Ureter (tissue), 1 donor: ENCODE measurements around the gene YPEL5. TPM values are rescaled to one million over a fixed set of nuclear protein-coding genes. Genes with fewer than 3 reads are reported as not detected.
"Not testable (repeated sequence)": the region's sequence is repeated elsewhere in the genome, so short reads cannot be mapped to it uniquely, and the experiment has no call there.

Experiments
- DNase-seq: peaks from one replicate; pipeline ENCODE4 v3.0.0-alpha.2; 2020; ENCODE audit warnings: low spot score
- total RNA-seq: library from RNA; stranded (reverse); gene quantifications from one replicate; pipeline ENCODE4 v1.2.4, GENCODE V29; 2023
- donor health status: DM: yes; HTN: yes; CAD: no.

The YPEL5 gene
- total RNA-seq, result 113 TPM

GRCh38 chr2:30146337-30147195 lies at the start of gene YPEL5:
Gene YPEL5 (plus strand): TSS chr2:30147007. CDS start chr2:30156652, 9,645 bp downstream.
- DNase-seq, result peak; percentile 100

DNA sequence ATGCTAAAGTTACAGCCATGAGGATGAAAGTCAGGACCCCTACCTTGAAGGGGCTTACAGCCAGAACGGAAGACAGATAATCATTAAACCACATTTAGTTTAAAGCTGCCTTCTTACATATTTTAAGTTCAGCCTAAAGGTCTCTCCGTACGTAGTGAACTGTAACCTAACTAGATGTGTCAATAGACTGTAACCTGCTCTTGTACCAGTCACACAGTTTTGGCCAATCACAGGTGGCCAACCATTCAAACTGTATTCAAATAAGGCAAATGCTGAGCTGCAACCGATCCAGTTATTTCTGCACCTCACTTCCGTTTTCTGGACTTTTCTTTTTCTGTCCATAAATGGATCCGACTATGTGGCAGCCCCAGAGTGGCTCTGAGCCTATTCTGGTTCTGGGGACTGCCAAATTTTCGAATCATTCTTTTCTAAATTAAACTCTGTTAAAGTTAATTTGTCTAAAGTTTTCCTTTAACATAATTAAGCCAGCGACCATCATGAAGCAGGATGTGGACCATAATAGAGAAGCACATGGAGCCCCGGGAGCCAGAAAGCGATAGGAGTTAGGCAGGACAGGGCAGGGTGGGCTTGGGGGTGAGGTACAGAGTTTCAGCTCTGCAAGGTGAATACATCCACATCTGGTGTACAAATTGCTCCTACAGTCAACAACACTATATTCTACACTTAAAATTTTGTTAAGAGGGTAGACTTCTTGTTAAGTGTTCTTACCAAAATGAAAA lies 48.4 kb upstream of the YPEL5 start:
- no peak for DNase-seq

- not testable (repeated sequence) for DNase-seq
Observed at GRCh38 chr2:30099366-30099765, 47.4 kb upstream of the YPEL5 start.

GRCh38 chr2:30100691-30101090 lies 46.1 kb upstream of the YPEL5 start:
- not testable (repeated sequence) for DNase-seq

GRCh38 chr2:30104307-30104706 lies 42.5 kb upstream of the YPEL5 start:
- DNase-seq, result no peak

- DNase-seq, result no peak
Observed at GRCh38 chr2:30105556-30105955, 41.3 kb upstream of the YPEL5 start.

DNA sequence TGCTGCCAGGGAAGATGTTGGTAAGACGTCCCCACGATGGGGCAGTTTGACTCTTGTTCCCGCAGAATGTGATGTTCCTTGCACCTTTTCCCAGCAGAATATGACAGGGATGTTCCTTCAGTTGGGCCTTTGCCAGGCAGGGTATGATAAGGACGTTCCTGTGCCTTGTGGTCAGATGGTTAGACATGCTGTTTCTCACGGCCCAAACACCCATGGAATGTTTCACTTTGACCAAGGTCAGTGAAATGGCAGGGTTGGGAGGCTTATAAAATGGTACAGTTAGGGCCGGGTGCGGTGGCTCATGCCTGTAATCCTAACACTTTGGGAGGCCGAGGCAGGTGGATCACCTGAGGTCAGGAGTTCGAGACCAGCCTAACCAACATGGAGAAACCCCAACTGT lies 40.3 kb upstream of the YPEL5 start:
- DNase-seq, result no peak

- DNase-seq, result no peak
Observed at GRCh38 chr2:30108192-30108591, 38.6 kb upstream of the YPEL5 start.

DNA sequence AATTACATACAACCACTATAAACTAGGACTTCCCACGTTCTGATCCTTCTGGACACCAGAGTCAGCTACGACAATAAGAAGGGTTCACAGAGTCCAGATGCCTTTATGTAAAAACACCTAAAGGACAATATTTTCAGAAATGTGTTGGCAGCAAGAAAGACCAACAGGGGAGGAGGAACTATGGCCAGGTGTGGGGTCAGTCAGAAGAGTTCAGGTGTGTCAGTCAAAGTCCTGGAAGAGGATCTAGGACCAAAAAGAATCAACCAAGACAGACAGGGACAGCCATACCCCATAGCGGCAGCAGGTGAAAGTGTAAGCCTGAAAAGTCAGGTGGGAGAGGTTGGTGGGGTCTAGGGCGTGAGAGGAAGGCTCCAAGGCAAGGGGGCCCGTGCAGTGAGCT lies 38.0 kb upstream of the YPEL5 start:
- DNase-seq, result no peak

DNA sequence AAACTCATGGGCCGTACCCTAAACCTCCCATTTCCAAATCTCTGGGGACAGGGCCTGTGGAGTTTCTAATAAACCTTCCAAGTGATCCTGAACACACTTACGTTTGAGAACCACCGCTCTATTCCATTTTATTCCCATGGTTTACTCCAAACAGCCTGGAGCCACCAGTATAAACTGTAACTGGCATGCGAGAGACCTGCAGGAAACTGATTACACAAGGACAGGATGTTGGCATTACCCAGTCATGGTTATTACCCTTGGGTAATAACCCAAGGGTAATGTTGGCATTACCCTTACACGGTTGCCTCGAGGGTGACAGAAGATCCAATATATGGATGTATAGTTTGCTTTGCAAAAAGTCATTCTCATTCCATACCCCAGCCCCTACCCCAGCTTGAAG lies 37.0 kb upstream of the YPEL5 start:
- DNase-seq, result no peak

DNA sequence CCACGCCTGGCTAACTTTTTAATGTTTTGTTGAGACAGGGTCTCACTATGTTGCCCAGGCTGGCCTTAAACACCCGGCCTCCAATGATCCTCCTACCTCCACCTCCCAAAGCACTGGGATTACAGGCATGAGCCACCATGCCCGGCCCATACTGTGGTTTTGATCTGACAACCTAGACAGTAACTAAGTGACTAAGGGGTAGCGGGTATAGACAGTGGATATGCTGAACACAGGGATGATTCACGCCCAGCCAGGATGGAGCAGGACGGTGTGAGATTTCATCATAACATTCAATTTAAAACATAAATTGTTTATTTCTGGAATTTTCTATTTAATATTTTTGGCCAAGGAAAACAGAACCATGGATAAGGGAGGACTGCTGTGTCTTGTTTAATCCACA lies 36.0 kb upstream of the YPEL5 start:
- no peak for DNase-seq

DNA sequence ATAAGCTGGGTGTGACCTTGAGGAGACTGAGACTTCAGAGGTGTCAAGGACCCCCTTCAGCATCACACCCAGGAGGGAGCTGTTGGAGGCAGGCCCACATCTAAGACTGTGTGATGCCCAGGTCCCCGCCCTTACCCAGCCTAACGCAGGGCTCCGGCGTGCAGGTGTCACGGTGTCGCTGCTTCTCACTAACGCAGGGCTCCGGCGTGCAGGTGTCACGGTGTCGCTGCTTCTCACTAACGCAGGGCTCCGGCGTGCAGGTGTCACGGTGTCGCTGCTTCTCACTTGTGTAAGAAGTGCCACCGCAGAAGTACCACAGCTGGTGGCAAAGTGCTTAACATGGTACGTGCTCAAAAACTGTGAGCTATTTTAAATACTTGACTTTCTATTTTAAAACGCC lies 35.6 kb upstream of the YPEL5 start:
- DNase-seq, result not testable (repeated sequence)

DNA sequence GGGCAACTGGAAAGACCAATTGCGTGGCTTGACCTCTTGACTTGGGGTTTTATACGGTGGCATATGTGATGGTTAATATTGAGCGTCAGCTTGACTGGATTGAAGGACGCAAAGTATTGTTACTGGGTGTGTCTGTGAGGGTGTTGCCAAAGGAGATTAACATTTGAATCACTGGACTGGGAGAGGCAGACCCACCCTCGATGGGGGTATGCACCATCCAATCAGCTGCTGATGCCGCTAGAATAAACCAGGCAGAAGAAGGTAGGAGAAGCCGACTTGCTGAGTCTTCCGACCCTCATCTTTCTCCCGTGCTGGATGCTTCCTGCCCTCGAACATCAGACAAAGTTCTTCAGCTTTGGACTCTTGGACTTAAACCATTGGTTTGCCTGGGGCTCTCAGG lies 34.2 kb upstream of the YPEL5 start:
- no peak for DNase-seq

GRCh38 chr2:30113617-30114293 lies 33.1 kb upstream of the YPEL5 start:
- peak; percentile 57 for DNase-seq

- DNase-seq, result peak; percentile 85
Observed at GRCh38 chr2:30115141-30115980, 31.4 kb upstream of the YPEL5 start.

- DNase-seq, result no peak
Observed at GRCh38 chr2:30115981-30116285, 30.9 kb upstream of the YPEL5 start.

DNA sequence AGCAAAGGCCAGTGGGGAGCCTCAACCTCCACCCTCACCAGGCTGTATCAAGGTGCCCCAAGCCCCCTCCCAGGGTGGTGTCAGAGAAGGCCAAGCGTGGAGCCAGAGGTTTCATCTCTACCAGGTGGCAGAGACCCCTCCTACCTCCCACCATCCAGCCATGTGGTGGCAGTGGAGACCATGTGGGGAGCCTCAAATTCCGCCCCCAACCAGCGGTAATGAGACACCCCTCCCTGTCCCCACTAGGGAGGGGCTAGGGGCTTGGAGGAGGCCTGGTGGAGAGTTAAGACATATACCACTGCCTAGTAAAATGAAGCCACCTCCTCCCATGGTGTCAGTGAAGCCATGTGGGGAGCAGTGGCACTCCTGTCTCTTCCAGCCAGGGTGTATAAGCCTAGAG lies 24.4 kb upstream of the YPEL5 start:
- DNase-seq, result no peak

GRCh38 chr2:30127016-30127893 lies 19.6 kb upstream of the YPEL5 start:
- DNase-seq, result no peak

GRCh38 chr2:30134582-30134981 lies 12.2 kb upstream of the YPEL5 start:
- DNase-seq, result no peak

- no peak for DNase-seq
Observed at GRCh38 chr2:30135541-30135940, 11.3 kb upstream of the YPEL5 start.
